ENCODE data around the gene SLC46A1. TPM values are rescaled to one million over a fixed set of nuclear protein-coding genes. Genes with fewer than 3 reads are reported as not detected.

Gene SLC46A1
- total RNA-seq, 1 donor from 2014 or later, result 6.3 TPM

DNA sequence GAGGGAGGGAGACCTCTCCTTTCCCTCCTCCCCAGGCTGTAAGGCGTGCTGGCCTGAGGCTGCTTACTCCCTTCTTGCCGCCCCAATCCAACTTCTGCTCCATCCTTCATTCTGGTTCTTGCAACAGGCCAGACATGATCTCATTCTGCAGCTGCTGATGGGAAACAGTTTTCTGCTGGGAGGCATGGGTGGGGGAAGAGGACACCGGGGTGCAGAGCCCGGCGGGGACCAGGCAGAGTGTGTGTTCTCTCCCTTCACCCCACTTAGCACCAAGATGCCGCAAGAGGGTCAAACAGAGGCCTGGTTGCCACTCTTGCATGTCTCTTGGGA is 33.1 kb downstream of the SLC46A1 start:
- Mint-ChIP-seq H3K4me1 (ENCODE audit: low read depth, unreplicated experiment) (peaks cover 17% of the 10 kb centered on the region), H3K27ac (ENCODE audit: unreplicated experiment) (peak overlapping the region; percentile 92), H3K4me3 (ENCODE audit: unreplicated experiment) (peak overlapping the region; percentile 96), H3K9me3 (ENCODE audit: unreplicated experiment) (peaks cover 16% of the 10 kb centered on the region), H3K27me3 (ENCODE audit: unreplicated experiment) (peaks cover 17% of the 10 kb centered on the region), H3K36me3 (ENCODE audit: unreplicated experiment) (peaks cover 4% of the 10 kb centered on the region)
- TF ChIP-seq, protein P1, sequence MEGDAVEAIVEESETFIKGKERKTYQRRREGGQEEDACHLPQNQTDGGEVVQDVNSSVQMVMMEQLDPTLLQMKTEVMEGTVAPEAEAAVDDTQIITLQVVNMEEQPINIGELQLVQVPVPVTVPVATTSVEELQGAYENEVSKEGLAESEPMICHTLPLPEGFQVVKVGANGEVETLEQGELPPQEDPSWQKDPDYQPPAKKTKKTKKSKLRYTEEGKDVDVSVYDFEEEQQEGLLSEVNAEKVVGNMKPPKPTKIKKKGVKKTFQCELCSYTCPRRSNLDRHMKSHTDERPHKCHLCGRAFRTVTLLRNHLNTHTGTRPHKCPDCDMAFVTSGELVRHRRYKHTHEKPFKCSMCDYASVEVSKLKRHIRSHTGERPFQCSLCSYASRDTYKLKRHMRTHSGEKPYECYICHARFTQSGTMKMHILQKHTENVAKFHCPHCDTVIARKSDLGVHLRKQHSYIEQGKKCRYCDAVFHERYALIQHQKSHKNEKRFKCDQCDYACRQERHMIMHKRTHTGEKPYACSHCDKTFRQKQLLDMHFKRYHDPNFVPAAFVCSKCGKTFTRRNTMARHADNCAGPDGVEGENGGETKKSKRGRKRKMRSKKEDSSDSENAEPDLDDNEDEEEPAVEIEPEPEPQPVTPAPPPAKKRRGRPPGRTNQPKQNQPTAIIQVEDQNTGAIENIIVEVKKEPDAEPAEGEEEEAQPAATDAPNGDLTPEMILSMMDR (IDR thresholded peaks at IDR 0.05; ENCODE audit: partially characterized antibody, unreplicated experiment), result no peak
- DNase-seq, result no peak

DNA sequence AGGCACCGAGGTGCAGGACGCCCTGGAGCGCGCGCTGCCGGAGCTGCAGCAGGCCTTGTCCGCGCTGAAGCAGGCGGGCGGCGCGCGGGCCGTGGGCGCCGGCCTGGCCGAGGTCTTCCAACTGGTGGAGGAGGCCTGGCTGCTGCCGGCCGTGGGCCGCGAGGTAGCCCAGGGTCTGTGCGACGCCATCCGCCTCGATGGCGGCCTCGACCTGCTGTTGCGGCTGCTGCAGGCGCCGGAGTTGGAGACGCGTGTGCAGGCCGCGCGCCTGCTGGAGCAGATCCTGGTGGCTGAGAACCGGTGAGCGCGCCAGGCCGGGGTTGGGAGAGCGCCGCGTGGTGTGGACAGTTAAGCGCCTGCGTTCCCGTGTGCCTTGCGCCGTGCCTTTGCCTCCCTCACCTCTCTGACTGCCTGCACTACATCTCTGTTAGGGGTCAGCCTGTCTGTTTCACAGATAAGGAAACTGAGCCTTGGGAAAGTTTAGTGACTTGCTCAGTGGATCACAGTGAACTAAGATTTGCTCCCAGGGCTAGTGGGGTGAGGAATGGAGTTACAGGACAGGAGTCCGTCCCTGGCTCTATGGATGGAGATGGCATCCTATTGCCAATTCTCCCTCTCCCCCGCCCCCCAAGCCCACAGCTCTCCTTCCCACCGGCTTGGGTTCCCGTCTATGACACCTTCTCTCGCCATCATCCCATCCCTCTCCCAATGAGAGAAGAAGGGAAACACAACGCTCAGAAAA is 33.6 kb downstream of the SLC46A1 start:
- Mint-ChIP-seq H3K27me3 (ENCODE audit: unreplicated experiment) (peaks cover 17% of the 10 kb centered on the region), H3K36me3 (ENCODE audit: unreplicated experiment) (peaks cover 4% of the 10 kb centered on the region), H3K9me3 (ENCODE audit: unreplicated experiment) (peaks cover 16% of the 10 kb centered on the region), H3K4me1 (ENCODE audit: low read depth, unreplicated experiment) (peaks cover 17% of the 10 kb centered on the region), H3K27ac (ENCODE audit: unreplicated experiment) (peak overlapping the region; percentile 92), H3K4me3 (ENCODE audit: unreplicated experiment) (peak overlapping the region; percentile 96)
- DNase-seq, result peak; percentile 54
- TF ChIP-seq, protein P1 (IDR thresholded peaks at IDR 0.05; ENCODE audit: partially characterized antibody, unreplicated experiment), result no peak

DNA sequence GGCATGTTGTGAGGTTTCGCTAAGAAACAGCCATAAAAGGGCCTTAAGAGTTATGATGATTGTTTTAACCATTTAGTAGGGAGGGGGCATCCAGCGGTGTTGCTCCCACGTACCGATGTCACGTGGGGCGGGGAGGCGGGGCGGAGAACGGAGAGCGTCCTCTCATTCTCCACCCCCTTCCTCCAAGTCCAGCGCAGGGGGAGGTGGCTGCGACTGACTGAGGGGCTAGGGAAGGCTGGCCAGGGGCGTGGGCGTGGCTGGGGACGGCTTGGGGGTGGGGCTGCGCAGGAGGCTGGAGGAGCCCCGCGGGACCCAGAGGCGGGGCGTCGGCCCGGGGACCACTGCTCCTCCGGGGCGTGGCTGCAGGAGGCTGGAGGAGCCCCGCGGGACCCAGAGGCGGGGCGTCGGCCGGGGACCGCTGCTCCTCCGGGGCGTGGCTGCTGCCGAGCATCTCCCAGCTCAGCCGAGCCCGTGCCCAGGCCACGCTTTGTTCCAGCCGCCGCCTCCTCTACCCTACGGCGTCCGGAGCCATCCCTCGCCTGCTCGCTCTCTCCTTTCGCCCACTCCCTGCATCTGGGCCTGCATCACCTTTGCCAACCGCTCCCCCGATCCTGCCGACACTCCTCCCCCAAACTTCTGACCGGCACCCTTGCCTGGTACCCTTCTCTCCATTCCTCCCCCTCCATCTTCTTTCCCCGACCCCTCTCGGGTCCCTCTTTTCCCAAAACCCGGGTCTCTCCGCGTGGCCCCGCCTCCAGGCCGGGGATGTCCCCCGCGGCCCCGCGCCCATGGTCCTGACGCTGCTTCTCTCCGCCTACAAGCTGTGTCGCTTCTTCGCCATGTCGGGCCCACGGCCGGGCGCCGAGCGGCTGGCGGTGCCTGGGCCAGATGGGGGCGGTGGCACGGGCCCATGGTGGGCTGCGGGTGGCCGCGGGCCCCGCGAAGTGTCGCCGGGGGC is 34.5 kb downstream of the SLC46A1 start, which contains the start of gene SARM1:
Gene SARM1, plus strand, starts transcription at position 450 of the 958 bp plus-strand sequence. Its CDS starts 339 bp downstream, at position 789.
- H3K36me3 Mint-ChIP-seq (ENCODE audit: unreplicated experiment), result peaks cover 4% of the 10 kb centered on the region
- peak within 1 kb of the TSS; percentile 97 for H3K27ac Mint-ChIP-seq (ENCODE audit: unreplicated experiment)
- H3K9me3 Mint-ChIP-seq (ENCODE audit: unreplicated experiment), result peaks cover 16% of the 10 kb centered on the region
- TF ChIP-seq, protein P1 (IDR thresholded peaks at IDR 0.05; ENCODE audit: partially characterized antibody, unreplicated experiment), result no peak
- H3K4me3 Mint-ChIP-seq (ENCODE audit: unreplicated experiment), result peak within 1 kb of the TSS; percentile 96
- peaks cover 18% of the 10 kb centered on the region for H3K27me3 Mint-ChIP-seq (ENCODE audit: unreplicated experiment)
- peak; percentile 99 for DNase-seq
- H3K4me1 Mint-ChIP-seq (ENCODE audit: low read depth, unreplicated experiment), result peaks cover 17% of the 10 kb centered on the region

DNA sequence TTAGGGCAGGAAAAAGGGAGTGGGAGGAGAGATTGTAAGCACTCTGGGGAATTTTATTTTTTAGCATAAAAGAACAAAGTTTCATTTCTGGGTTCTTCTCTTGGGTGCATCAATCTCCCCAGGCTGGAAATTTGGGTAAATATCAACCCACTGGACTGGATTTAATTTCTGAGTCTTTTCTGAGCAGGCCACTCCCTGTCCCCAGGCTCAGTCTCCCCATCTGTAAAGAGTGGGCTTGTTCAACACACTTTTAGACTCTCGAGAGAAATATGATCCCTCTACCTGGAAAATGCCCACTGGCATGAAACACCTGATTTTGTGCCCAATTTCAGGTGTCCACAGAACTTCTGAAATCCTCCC is 35.3 kb downstream of the SLC46A1 start:
- DNase-seq, result no peak
- Mint-ChIP-seq H3K4me3 (ENCODE audit: unreplicated experiment) (peak overlapping the region; percentile 83), H3K36me3 (ENCODE audit: unreplicated experiment) (peaks cover 4% of the 10 kb centered on the region), H3K4me1 (ENCODE audit: low read depth, unreplicated experiment) (peaks cover 17% of the 10 kb centered on the region), H3K9me3 (ENCODE audit: unreplicated experiment) (peaks cover 16% of the 10 kb centered on the region), H3K27me3 (ENCODE audit: unreplicated experiment) (peaks cover 20% of the 10 kb centered on the region), H3K27ac (ENCODE audit: unreplicated experiment) (peak overlapping the region; percentile 81)
- TF ChIP-seq, protein P1 (IDR thresholded peaks at IDR 0.05; ENCODE audit: partially characterized antibody, unreplicated experiment), result no peak

Measured in glutamatergic neuron (in vitro differentiated cells).